Measurements from ENCODE around the gene TMCO2. TPM values are rescaled to one million over a fixed set of nuclear protein-coding genes. Genes with fewer than 3 reads are reported as not detected.

Gene TMCO2
- total and polyA plus RNA-seq, 2 donors (not counting 1 experiment from before 2014, with no cell fraction given) = not detected

DNA sequence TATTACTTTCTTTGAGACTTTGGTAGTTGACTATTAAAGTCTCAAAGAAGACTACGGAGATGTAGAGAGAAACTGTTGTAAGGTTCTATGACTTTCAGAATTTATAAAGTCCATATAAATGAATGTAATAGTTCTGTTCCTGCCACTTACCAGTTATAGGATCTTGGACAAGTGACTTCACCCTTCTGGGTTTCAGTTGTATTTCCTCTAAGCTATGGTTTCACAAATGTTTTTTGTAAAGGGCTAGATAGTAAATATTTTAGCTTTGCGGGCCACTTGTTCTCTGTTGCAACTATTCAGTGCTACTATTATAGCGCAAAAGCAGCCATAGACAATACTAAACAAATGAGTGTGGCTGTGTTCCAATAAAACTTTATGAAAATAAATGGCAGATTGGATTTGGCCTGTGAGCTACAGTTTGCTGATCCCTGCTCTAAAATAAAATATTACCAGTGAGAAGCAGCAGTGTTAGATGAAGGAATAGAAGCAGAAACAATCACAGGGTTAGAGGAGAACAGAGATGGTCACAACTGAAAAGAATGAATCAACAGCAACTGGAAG lies 25.0 kb downstream of the TMCO2 start:
- H3K4me2 ChIP-seq (replicated peaks; ENCODE audit: low read depth, low read length, poor library complexity, severe bottlenecking) = no peak overlapping the region
- Mint-ChIP-seq H3K27ac (no peak overlapping the region), H3K4me1 (no peaks in the 10 kb centered on the region), H3K27me3 (no peaks in the 10 kb centered on the region), H3K9me3 (ENCODE audit: insufficient read depth) (no peaks in the 10 kb centered on the region), H3K4me3 (no peak overlapping the region)
- ChIA-PET POLR2A (no interaction called here), CTCF (interaction anchor here (1.8 kb wide), 1 partner anchor 42 kb away, joined by 6 read pairs; no protein-coding TSS in a partner anchor)
- no peak overlapping the region for H3K4me3 ChIP-seq (ENCODE audit: control extremely low read depth in 1 of 5, extremely low read depth in 1 of 5, insufficient read depth in 1 of 5, low read depth in 2 of 5, low read length in 4 of 5)
- H4K20me1 ChIP-seq (ENCODE audit: control insufficient read depth, insufficient read depth, low read length, poor library complexity, severe bottlenecking) = peaks cover 4% of the 10 kb centered on the region
- DNase-seq = no peak
- H3K9me3 ChIP-seq (ENCODE audit: control extremely low read depth in 1 of 3, control insufficient read depth in 2 of 3, insufficient read depth in 1 of 3, low read length in 2 of 3) = no peaks in the 10 kb centered on the region
- no peaks in the 10 kb centered on the region for H3K27me3 ChIP-seq (replicated peaks in 1 of 4; ENCODE audit: control extremely low read depth in 1 of 4, control insufficient read depth in 3 of 4, insufficient read depth in 4 of 4, low read length in 3 of 4)
- peaks cover 0 to 57% of the 10 kb centered on the region in 2 experiments for H3K36me3 ChIP-seq (replicated peaks in 1 of 2; ENCODE audit: control extremely low read depth in 1 of 2, control insufficient read depth in 1 of 2, extremely low read depth in 1 of 2, insufficient read depth in 2 of 2, low read length in 1 of 2)
- ATAC-seq (ENCODE audit: low read depth) = no peak
- no peaks in the 10 kb centered on the region for H3K4me1 ChIP-seq (ENCODE audit: control insufficient read depth in 2 of 2, insufficient read depth in 2 of 2, low read length in 2 of 2)
- no CpG with 5 or more reads among the region's 3 CpGs for WGBS (ENCODE audit: insufficient coverage)
- H3K79me2 ChIP-seq (ENCODE audit: control insufficient read depth, insufficient read depth, low read length) = peaks cover 19% of the 10 kb centered on the region
- TF ChIP-seq EZH2 (IDR thresholded peaks at IDR 0.05; ENCODE audit: borderline replicate concordance, insufficient read depth, low read depth, low read length, poor library complexity, severe bottlenecking) = no peak
- TF ChIP-seq, protein P1, sequence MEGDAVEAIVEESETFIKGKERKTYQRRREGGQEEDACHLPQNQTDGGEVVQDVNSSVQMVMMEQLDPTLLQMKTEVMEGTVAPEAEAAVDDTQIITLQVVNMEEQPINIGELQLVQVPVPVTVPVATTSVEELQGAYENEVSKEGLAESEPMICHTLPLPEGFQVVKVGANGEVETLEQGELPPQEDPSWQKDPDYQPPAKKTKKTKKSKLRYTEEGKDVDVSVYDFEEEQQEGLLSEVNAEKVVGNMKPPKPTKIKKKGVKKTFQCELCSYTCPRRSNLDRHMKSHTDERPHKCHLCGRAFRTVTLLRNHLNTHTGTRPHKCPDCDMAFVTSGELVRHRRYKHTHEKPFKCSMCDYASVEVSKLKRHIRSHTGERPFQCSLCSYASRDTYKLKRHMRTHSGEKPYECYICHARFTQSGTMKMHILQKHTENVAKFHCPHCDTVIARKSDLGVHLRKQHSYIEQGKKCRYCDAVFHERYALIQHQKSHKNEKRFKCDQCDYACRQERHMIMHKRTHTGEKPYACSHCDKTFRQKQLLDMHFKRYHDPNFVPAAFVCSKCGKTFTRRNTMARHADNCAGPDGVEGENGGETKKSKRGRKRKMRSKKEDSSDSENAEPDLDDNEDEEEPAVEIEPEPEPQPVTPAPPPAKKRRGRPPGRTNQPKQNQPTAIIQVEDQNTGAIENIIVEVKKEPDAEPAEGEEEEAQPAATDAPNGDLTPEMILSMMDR (IDR thresholded peaks at IDR 0.05) = no peak
- no peak overlapping the region for H3K27ac ChIP-seq (ENCODE audit: low read length in 2 of 2)
- intact Hi-C loops (cut with micrococcal nuclease) = no loop called here
- H3K9ac ChIP-seq (ENCODE audit: low read length) = no peak overlapping the region
- H2AFZ ChIP-seq (ENCODE audit: insufficient read depth, low read depth, low read length, poor library complexity, severe bottlenecking) = no peak overlapping the region

DNA sequence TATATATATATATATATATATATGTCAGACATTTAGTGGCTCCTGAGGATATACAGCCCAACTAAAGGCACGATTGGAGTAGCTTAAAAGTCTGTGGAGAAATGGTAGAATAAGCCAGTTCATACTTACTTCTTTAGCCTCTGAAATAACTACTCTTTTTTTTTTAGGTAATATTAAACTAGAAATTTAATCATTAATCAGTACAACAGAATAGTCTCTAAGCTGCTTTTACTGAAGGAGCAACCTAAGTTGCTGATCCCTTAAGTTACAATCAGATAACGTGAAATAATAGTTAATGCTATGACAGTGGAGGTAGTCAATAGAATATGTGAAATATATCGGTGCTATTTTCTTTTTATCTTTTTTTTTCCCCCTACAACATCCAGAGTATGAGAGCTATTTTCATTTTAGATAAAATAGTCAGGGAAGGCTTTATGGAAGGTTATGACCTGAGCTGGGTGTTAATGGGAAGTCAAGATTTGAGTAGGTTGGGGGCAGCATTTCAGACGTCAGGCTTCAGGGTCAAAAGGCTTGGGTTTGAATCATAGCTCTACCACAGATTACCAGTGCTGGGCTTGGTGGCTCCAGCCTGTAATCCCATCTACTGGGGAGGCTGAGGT lies 25.9 kb downstream of the TMCO2 start:
- WGBS (ENCODE audit: insufficient coverage) = 100% methylated on average over 1 of the region's 4 CpGs
- DNase-seq (no peak), ATAC-seq (ENCODE audit: low read depth) (no peak)
- no peak overlapping the region for H2AFZ ChIP-seq (ENCODE audit: insufficient read depth, low read depth, low read length, poor library complexity, severe bottlenecking)
- POLR2A ChIA-PET = no interaction called here
- Mint-ChIP-seq H3K4me1 (no peaks in the 10 kb centered on the region), H3K9me3 (ENCODE audit: insufficient read depth) (no peaks in the 10 kb centered on the region), H3K27ac (no peak overlapping the region), H3K27me3 (no peaks in the 10 kb centered on the region), H3K4me3 (no peak overlapping the region)
- H3K9ac ChIP-seq (ENCODE audit: low read length) = no peak overlapping the region
- H3K27me3 ChIP-seq (replicated peaks in 1 of 4; ENCODE audit: control extremely low read depth in 1 of 4, control insufficient read depth in 3 of 4, insufficient read depth in 4 of 4, low read length in 3 of 4) = no peaks in the 10 kb centered on the region
- CTCF ChIA-PET = interaction anchor here (1.3 to 1.8 kb wide), 2 partner anchors 41 to 108 kb away, joined by 4 to 6 read pairs; no protein-coding TSS in a partner anchor
- H3K36me3 ChIP-seq (replicated peaks in 1 of 2; ENCODE audit: control extremely low read depth in 1 of 2, control insufficient read depth in 1 of 2, extremely low read depth in 1 of 2, insufficient read depth in 2 of 2, low read length in 1 of 2) = peaks cover 0 to 50% of the 10 kb centered on the region in 2 experiments
- no peak overlapping the region for H3K4me2 ChIP-seq (replicated peaks; ENCODE audit: low read depth, low read length, poor library complexity, severe bottlenecking)
- peaks cover 17% of the 10 kb centered on the region for H3K79me2 ChIP-seq (ENCODE audit: control insufficient read depth, insufficient read depth, low read length)
- no peak overlapping the region for H3K27ac ChIP-seq (ENCODE audit: low read length in 2 of 2)
- intact Hi-C loops (cut with micrococcal nuclease) = no loop called here
- H4K20me1 ChIP-seq (ENCODE audit: control insufficient read depth, insufficient read depth, low read length, poor library complexity, severe bottlenecking) = peaks cover 4% of the 10 kb centered on the region
- H3K4me1 ChIP-seq (ENCODE audit: control insufficient read depth in 2 of 2, insufficient read depth in 2 of 2, low read length in 2 of 2) = no peaks in the 10 kb centered on the region
- no peak overlapping the region for H3K4me3 ChIP-seq (ENCODE audit: control extremely low read depth in 1 of 5, extremely low read depth in 1 of 5, insufficient read depth in 1 of 5, low read depth in 2 of 5, low read length in 4 of 5)
- no peak for TF ChIP-seq EZH2 (IDR thresholded peaks at IDR 0.05; ENCODE audit: borderline replicate concordance, insufficient read depth, low read depth, low read length, poor library complexity, severe bottlenecking)
- TF ChIP-seq, protein P1 (IDR thresholded peaks at IDR 0.05) = no peak
- no peaks in the 10 kb centered on the region for H3K9me3 ChIP-seq (ENCODE audit: control extremely low read depth in 1 of 3, control insufficient read depth in 2 of 3, insufficient read depth in 1 of 3, low read length in 2 of 3)
